SJSA1 (cell line): ENCODE data around the gene DQX1. TPM values are rescaled to one million over a fixed set of nuclear protein-coding genes. Genes with fewer than 3 reads are reported as not detected.

ENCODE experiments used
- DNase-seq, 2 experiments: peaks; one replicate each; pipeline ENCODE4 v3.0.0-alpha.2; 2015 to 2020; ENCODE audit warnings: low spot score in 2 of 2, low read depth in 1 of 2
- H3K27ac ChIP-seq: fragments of 250-450 bp; sonication (Bioruptor Pico); 2 replicates; pipeline ENCODE4 v1.5.1; 2020; ENCODE audit warnings: mild to moderate bottlenecking, moderate library complexity
- H3K27me3 ChIP-seq: fragments of 250-450 bp; sonication (Bioruptor Pico); replicated peaks from 2 replicates; pipeline ENCODE4 v1.5.1; 2020; ENCODE audit warnings: mild to moderate bottlenecking, moderate library complexity
- H3K36me3 ChIP-seq: fragments of 250-450 bp; sonication (Bioruptor Pico); 2 replicates; pipeline ENCODE4 v1.5.1; 2020; ENCODE audit warnings: mild to moderate bottlenecking
- H3K4me1 ChIP-seq: fragments of 250-450 bp; sonication (Bioruptor Pico); replicated peaks from 2 replicates; pipeline ENCODE4 v1.6.1; 2021; ENCODE audit warnings: mild to moderate bottlenecking
- H3K4me3 ChIP-seq: fragments of 250-450 bp; sonication (Bioruptor Pico); 2 replicates; pipeline ENCODE4 v1.5.1; 2020; ENCODE audit warnings: mild to moderate bottlenecking
- H3K9me3 ChIP-seq: fragments of 250-450 bp; sonication (Bioruptor Pico); replicated peaks from 2 replicates; pipeline ENCODE4 v1.5.1; 2020; ENCODE audit warnings: mild to moderate bottlenecking
- total RNA-seq: library from RNA; depleted of rRNA; stranded (reverse); fragments of >200 nt; shearing (Covaris generic); gene quantifications from 2 replicates; pipeline ENCODE4 v1.2.3, GENCODE V29; 2014

The DQX1 gene
- total RNA-seq, 1 experiment from 2014 or later = not detected

DNA sequence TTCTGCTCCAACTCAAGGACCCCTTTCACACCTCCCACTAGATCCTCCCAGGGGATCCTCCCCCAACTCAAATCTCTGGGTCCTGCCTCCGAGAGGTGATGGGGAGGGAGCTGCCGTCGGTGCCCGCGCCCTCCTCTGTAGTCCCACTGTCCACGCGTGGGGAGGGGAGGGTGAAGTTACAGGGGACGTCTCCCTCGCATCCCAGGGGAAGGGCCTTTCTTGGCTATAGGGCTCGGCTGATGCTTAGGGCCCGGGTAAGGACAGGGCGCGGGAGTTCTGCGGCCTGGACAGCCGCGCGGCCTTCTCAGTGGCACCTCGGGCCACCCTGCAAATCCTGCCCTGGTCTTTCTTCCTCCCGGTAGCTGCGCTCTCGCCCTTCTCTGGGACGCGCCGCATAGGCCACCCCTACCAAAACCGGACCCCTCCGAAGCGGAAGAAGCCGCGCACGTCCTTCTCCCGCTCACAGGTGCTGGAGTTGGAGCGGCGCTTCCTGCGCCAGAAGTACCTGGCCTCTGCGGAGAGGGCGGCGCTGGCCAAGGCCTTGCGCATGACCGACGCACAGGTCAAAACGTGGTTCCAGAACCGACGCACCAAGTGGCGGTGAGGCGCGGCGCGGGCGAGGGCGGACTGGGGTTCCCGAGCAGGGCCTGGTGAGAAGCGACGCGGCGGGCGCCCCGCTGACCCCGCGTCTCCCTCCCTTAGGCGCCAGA, 10.6 kb downstream of the DQX1 start:
- Histone ChIP-seq H3K27me3 (peaks cover 83% of the 10 kb centered on the region), H3K4me3 (no peak overlapping the region), H3K4me1 (peaks cover 17% of the 10 kb centered on the region), H3K9me3 (peaks cover 20% of the 10 kb centered on the region), H3K27ac (no peak overlapping the region), H3K36me3 (no peaks in the 10 kb centered on the region)
- no peak for DNase-seq

DNA sequence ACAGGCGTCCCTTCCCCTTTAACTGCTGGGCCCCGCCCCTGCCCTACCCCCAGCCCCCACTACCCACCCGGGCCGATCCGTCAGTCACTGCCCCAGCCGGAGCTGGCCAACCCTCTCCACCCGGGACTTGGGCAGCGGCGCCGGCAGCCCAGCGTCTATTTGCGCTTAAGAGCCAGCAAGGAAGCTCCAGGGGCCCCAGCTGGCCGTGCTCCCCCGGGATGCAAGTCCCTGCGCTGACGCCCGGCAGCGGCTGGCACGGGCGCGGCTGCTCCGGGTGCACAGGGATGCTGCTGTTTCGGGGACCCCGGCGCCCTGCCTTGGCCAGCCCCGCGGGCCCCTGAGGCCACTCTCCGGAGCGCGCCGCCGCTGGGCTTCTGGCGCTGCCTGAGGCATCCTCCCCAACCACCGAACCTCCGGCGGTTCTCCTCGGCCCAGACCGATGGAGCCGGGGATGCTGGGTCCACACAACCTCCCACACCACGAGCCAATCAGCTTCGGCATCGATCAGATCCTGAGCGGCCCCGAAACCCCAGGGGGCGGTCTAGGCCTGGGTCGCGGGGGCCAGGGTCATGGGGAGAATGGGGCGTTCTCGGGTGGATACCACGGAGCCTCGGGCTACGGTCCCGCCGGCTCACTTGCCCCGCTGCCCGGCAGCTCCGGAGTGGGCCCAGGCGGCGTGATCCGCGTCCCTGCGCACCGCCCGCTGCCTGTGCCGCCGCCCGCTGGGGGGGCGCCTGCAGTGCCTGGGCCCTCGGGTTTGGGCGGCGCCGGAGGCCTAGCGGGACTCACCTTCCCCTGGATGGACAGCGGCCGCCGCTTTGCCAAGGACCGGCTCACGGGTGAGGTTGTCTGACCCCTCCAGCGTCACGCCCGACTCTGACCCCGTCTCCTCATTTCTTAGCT, 11.4 kb downstream of the DQX1 start, which contains the start of gene TLX2:
TLX2 (plus strand) TSS at position 83 of the 903 bp plus-strand sequence; CDS start at position 440, 357 bp downstream.
- no peak within 1 kb of the TSS for H3K27ac ChIP-seq
- H3K27me3 ChIP-seq = peaks cover 77% of the 10 kb centered on the region
- H3K36me3 ChIP-seq = no peaks in the 10 kb centered on the region
- H3K4me3 ChIP-seq = no peak within 1 kb of the TSS
- peaks cover 17% of the 10 kb centered on the region for H3K4me1 ChIP-seq
- peaks cover 20% of the 10 kb centered on the region for H3K9me3 ChIP-seq
- no peak for DNase-seq

DNA sequence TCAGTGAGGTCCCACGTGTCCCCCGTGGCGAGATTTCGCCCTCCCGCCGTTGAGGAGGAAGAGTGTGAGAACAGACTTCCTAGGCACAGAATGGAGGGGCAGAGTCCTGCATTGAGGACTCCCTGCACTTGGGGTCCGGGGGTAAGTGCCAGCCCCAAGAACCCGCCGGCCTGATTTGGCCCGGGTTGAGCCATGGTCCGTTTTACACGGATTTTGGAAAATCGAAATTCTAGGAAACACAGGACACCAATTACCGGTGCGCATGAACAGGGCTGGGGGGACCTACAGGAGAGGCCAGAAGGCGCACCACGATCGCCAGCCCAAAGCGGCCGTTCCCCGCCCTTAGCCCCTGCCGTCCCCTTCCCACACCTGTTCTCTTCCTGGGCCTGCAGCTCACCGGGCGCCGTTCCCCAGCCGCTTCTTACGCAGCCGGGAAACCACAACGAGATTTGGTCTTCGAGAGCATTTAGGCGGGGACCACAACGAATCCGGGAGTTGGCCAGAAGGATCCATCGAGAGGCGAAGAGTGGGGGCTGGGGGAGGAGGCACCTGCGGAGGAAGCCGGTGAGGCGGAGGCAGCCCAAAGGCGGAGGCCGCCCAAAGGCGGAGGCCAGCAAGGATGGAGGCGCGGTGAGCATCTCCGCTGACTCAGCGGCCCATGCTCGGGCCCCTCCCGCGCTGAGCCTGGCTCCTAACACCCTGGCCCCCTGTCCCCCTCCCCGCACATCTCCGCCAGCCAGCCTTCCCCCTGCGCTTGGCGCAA, 12.2 kb downstream of the DQX1 start:
- H3K27ac ChIP-seq = no peak overlapping the region
- H3K9me3 ChIP-seq = peaks cover 20% of the 10 kb centered on the region
- H3K27me3 ChIP-seq = peaks cover 68% of the 10 kb centered on the region
- DNase-seq = peak in 1 of 2 experiments; percentile 44
- H3K4me1 ChIP-seq = peaks cover 17% of the 10 kb centered on the region
- no peaks in the 10 kb centered on the region for H3K36me3 ChIP-seq
- no peak overlapping the region for H3K4me3 ChIP-seq

DNA sequence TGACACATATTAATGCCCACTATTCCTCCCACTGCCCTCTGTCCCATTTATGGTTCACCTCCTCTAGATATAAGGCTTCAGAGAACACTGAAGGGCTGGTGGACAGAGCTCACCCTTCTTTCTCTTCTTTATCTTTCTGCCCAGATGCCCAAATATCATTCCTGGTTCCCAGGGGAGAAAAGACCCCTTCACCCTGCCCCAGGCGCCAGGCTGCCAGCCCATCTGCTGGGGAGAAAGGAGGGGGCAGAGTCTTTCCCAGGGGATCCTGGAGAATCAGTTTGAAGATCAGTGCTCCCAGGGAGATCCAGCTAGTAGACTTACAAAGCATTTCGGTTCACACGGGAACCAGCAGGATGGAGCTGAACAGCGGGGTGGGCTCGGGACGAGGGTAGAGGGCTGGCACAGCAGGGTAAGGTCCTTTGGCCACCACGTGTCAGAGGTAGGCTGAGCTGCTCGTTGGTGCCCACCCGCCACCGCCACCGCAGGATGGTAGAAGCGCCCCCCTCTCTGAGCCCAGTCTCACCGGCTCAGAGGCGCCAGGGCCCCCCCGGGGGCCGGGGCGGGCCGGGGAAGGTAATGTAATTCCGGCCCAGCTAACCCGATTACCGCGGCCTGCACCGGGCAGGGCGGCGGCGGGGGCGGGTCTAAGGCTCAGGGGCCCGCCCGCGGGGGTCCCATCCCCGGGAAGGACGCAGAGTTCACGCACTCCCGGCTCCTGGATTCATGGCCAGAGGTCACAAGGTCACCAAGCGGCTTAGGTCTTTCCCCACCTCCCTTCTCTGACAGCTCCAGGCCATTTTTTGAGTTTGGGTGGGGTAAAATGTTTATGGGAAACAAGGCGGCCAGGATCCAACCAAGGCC, 13.1 kb downstream of the DQX1 start:
- H3K9me3 ChIP-seq = peaks cover 20% of the 10 kb centered on the region
- H3K36me3 ChIP-seq = no peaks in the 10 kb centered on the region
- H3K4me3 ChIP-seq = no peak overlapping the region
- peaks cover 60% of the 10 kb centered on the region for H3K27me3 ChIP-seq
- DNase-seq = no peak
- no peak overlapping the region for H3K27ac ChIP-seq
- peaks cover 23% of the 10 kb centered on the region for H3K4me1 ChIP-seq

DNA sequence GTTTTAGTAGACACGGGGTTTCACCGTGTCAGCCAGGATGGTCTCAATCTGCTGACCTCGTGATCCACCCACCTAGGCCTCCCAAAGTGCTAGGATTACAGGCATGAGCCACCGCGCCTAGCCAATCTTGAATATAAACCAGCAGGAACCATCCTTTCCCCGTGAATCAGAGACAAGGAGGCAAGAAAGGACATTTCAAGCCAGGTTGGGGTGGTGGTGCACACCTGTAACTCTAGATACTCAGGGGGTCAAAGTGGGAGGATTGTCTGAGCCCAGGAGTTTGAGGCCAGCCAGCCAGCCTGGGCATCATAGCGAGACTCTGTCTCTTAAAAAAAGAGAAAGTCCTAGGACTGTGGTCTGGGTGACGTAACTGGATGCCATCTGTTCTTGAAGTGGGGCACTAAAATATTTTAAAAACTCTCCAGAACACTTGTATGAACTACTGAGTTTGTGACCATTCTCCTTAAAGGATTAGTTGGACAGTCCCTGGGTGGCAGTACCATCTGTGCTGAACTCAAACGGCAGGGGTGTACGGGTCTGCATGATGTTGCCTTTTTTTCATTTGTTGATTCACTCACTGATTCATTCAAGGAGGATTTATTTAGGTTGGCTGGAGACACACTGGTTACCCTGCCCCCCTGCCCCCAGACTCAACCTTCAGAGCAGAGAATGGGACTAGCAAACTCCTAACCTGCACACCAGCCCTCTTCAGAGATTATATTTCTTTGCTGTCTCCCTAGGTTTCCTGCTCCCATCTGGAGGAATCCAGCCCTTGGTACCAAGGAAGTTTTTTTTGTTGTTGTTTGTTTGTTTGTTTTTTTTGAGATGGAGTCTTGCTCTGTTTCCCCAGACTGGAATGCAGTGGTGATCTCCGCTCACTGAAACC, 14.7 kb downstream of the DQX1 start:
- no peak overlapping the region for H3K27ac ChIP-seq
- H3K36me3 ChIP-seq = peaks cover 12% of the 10 kb centered on the region
- peaks cover 49% of the 10 kb centered on the region for H3K27me3 ChIP-seq

DNA sequence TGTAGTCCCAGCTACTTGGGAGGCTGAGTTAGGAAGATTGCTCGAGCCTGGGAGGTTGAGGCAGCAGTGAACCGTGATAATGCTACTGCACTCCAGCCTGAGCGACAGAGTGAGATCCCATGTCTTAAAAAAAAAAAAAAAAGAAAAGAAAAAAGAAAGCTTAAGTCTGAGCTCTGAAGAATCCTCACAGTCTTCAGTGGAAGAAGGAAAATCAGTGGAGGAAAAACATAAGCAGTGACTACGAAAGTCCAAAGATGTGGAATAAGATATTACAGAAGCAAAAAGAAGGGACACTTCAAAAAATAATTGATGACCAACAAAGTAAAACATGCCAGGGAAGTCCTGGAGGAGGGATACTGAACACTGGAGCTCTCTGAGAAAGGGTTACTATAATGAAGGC, 15.8 kb downstream of the DQX1 start:
- H3K27me3 ChIP-seq = peaks cover 38% of the 10 kb centered on the region
- no peak overlapping the region for H3K27ac ChIP-seq
- no peak overlapping the region for H3K4me3 ChIP-seq
- H3K9me3 ChIP-seq = peaks cover 5% of the 10 kb centered on the region; the same call in 1 of the 2 replicates
- peaks cover 39% of the 10 kb centered on the region for H3K4me1 ChIP-seq
- no peak for DNase-seq
- peaks cover 22% of the 10 kb centered on the region for H3K36me3 ChIP-seq

More for the DNA sequence above, 14.7 kb downstream of the DQX1 start:
- Histone ChIP-seq H3K9me3 (peaks cover 15% of the 10 kb centered on the region), H3K4me3 (no peak overlapping the region), H3K4me1 (peaks cover 33% of the 10 kb centered on the region)
- peak in 1 of 2 experiments; percentile 45 for DNase-seq

DNA sequence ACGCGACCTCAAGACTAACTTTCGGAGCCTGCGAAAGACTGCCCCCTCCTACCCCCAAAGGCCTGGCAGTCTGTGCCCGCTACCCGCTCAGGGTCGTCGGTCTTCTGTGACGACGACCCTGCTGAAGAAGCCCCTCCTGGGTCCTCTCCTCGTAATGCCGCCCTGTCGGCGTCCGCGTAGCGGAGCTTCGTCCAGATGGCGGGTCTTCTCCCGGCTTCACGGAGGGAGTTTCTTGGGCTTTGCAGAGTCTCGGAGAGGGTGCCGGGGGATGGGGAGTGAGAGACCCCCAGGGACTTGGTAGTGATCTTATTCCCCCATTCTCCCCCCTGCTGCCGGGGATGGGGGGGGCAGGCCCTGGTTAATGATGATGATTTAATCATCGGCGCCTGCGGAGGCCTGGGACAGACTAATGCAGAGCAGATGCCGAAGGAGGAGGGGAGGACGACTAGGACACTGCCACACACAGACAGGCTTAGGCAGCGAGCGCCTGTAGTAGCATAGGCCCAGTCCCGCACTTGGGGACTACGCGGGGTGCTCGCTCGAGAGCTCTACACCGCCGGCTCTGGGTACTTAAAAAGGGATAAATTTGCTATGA, 18.0 kb downstream of the DQX1 start:
- Histone ChIP-seq H3K9me3 (no peaks in the 10 kb centered on the region), H3K36me3 (peaks cover 31% of the 10 kb centered on the region), H3K27me3 (peaks cover 16% of the 10 kb centered on the region), H3K27ac (peak overlapping the region; percentile 98), H3K4me1 (peaks cover 37% of the 10 kb centered on the region), H3K4me3 (peak overlapping the region; percentile 96)
- DNase-seq = peak in 1 of 2 experiments; percentile 36

DNA sequence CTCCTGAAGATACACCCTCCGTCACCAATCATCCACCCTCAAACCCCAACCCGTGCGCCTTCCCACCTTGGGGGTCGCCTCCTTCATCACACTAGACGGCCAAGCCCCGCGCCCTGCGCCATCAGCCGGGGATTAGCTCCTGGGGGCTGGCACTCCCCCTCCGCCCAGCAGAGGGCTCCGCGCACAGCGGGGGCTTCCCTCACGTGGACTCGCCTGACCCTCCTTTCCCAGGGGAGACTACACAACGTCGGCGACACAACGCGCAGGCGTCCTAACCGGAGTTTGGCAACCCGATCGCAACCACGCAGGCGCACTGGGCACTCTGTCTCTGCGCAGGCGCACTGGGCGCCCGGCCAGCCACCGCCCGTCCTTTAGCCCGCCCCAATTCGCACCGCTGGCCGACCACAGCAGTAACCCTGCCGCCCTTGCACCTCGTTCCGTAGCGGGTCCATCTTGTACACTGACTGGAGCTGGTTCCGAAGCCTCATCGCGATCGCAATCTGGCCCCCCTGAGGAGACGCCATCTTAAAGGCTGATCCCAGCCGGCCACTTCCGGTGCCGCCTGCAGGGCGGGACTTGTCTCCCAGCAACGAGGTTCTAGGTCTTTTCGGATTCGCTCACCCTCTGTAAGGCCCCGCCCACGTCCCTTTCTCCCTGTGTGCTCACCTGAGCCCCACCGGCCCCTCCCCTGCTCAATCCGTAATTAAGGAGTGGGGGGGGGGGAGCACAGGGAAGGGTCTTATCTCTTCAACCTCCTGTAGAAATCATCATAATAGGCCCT, 18.7 kb downstream of the DQX1 start, which contains the start of gene PCGF1:
PCGF1 (minus strand) TSS at position 551 of the 781 bp plus-strand sequence; CDS start at position 524, 27 bp downstream.
- Histone ChIP-seq H3K27ac (peak within 1 kb of the TSS; percentile 98), H3K4me1 (peaks cover 43% of the 10 kb centered on the region), H3K4me3 (peak within 1 kb of the TSS; percentile 96), H3K9me3 (no peaks in the 10 kb centered on the region), H3K36me3 (peaks cover 31% of the 10 kb centered on the region), H3K27me3 (peaks cover 10% of the 10 kb centered on the region; the same call in 1 of the 2 replicates)
- peak; percentile 98 to 99 for DNase-seq

DNA sequence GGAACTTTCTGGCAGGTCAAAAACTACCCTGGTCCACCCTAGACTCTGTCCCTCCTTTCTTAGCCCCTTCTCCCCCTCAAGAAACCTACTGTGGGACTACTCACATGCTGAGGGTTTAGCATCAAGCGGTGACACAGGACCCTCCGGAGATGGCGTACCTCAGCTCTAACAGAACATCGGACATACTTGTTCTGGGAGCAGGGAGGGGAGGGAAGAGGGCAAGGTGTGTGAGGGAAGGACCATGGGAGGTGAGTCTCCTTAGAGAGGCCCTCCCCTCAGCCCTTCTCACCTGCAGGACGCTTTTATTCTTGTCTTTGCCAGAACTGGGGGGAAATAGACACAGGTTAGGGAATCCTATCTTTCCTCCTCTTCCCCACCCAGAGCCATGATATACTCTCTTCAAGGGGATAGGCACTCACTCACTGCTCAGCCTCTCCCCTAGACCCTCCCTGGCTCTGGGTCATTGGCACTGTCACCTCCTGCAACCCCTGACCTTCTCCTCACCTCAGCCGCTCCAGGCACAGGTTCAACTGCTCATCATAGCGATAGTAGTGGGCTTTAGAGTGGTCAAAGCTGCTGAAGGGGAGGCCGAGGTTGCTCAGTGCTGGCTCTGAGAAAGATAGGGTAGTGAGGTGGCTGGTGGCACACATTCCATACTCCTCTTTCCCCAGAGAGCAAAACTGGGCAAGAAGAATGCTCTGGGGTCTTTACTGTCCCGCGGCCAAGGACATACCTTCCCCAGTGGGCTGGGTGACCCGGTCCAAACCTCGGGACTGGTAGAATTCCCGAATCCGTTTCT, 20.4 kb downstream of the DQX1 start:
- H3K4me1 ChIP-seq = peaks cover 37% of the 10 kb centered on the region

DNA sequence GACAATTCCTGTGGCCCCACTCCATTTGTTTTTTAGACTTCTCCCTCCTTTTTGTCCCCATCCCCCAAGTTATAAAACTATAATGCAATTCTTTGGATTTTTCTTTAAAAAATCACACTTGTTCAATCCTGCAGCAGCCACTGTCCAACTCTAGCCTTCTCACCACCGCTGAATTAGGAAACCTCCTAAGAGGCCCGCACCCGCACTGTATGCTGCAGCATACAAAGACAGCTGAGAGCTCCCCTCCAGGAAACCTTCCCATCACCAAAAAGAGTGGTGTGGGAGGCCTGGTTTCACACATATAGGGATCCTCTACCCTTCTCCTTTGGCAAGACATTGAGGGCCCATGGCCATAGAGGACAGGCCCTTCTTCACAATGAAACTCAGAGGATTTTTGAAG, 21.4 kb downstream of the DQX1 start:
- H3K9me3 ChIP-seq = no peaks in the 10 kb centered on the region
- H3K4me3 ChIP-seq = no peak overlapping the region
- DNase-seq = no peak
- H3K27ac ChIP-seq = no peak overlapping the region
- H3K36me3 ChIP-seq = peaks cover 31% of the 10 kb centered on the region
- H3K4me1 ChIP-seq = peaks cover 38% of the 10 kb centered on the region
- H3K27me3 ChIP-seq = peaks cover 13% of the 10 kb centered on the region

More for the DNA sequence above, 20.4 kb downstream of the DQX1 start:
- Histone ChIP-seq H3K27me3 (peaks cover 2% of the 10 kb centered on the region; the same call in 1 of the 2 replicates), H3K9me3 (no peaks in the 10 kb centered on the region), H3K27ac (no peak overlapping the region), H3K4me3 (no peak overlapping the region), H3K36me3 (peaks cover 31% of the 10 kb centered on the region)
- DNase-seq = no peak
